ENCODE results near the gene CRIP3.

CRIP3 gene

DNA sequence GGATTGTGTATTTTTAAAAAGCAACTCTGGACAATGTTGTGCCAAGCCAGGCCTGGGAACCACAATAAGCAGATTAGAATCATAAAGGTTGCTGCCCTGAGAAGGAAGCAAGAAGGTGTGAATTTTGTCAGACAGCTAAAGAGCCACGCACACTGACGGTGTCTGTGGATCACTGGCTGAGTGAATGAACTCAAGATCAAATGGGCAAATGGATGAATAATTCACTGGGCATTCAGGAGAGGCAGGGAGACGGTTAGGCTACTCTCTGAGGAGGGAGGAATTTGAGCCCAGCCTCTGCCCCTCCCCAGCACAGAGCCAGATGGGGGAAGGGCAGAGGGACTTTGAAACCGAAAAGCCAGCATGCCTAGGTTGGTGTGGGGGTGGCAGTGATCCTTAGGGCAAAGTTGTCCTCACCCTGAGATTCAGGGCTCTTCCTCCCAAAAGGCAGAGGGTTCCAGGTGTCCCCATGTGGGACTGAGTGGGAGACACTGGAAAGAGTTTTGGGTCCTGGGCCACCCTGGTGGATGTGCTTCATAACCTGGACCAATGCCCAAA is 30.0 kb downstream of the CRIP3 start:
- no peak overlapping the region for H3K4me3 ChIP-seq (ENCODE audit: control insufficient read depth, low read depth, low read length)
- peak; percentile 14 for DNase-seq (ENCODE audit: low read depth)
- TF ChIP-seq, protein P1, sequence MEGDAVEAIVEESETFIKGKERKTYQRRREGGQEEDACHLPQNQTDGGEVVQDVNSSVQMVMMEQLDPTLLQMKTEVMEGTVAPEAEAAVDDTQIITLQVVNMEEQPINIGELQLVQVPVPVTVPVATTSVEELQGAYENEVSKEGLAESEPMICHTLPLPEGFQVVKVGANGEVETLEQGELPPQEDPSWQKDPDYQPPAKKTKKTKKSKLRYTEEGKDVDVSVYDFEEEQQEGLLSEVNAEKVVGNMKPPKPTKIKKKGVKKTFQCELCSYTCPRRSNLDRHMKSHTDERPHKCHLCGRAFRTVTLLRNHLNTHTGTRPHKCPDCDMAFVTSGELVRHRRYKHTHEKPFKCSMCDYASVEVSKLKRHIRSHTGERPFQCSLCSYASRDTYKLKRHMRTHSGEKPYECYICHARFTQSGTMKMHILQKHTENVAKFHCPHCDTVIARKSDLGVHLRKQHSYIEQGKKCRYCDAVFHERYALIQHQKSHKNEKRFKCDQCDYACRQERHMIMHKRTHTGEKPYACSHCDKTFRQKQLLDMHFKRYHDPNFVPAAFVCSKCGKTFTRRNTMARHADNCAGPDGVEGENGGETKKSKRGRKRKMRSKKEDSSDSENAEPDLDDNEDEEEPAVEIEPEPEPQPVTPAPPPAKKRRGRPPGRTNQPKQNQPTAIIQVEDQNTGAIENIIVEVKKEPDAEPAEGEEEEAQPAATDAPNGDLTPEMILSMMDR (IDR thresholded peaks at IDR 0.05; ENCODE audit: control insufficient read depth, insufficient read depth, low read depth, low read length, missing control alignments) = no peak

DNA sequence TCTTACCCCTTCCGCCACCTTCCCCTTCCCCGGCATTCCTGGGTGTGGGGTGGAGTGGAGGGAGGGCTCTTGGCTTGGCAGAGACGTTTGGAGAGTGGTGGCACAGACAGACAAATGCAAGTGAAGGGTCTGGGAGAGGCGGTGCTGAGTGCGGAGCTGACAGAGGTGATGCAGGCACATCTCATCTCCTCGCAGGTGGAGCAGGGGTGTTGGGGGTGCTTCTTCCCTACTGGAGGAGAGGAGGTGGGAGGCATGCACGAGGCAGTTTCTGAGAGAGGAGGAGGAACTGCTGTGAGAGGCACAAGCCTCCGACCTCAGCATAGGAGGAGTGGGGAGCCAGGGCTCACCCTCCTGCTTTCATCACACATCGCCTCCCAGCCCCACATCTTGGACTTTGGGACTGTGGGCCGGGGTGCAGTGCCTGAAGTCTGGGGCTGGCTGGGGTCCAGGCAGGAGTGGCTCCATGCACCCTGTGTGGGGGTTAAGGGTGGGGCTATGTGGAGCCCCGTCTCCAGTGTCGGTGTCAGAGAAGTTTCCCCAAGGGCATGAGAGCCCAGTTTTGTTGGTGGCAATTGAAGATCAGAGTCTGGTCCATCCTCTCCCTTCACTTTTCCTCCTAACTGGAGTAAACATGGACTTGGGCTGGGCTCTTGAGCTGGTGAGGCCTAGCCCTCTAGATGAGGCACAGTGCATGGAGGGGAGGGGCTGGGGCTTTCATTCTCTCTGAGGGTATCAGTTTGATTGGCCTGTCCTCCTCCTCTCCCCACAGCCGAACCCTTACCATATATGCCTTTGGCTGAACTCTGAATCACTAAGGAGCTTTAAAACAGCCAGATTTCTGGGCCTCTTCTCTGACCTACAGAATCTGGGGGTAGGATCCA is 30.7 kb downstream of the CRIP3 start:
- H3K4me3 ChIP-seq (ENCODE audit: control insufficient read depth, low read depth, low read length) = no peak overlapping the region

DNA sequence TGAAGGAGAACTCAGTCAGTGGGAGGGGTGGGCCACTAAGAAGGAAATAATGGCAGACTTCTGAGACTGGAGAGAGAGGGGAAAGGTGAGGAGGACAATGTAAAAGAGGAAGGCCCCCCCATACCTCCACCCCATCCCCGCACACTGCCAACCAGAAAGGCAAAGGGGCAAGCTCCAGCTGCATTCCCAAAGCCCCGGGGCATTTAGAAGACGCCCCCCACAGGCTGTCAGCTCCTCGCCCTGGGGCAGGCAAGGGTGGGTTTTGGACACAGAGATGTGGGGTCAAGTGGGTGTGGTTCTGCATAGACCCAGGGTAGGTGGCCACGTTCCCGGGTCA is 31.4 kb downstream of the CRIP3 start:
- DNase-seq (ENCODE audit: low read depth) = no peak
- TF ChIP-seq, protein P1 (IDR thresholded peaks at IDR 0.05; ENCODE audit: control insufficient read depth, insufficient read depth, low read depth, low read length, missing control alignments) = no peak
- no peak overlapping the region for H3K4me3 ChIP-seq (ENCODE audit: control insufficient read depth, low read depth, low read length)

More for the DNA sequence above, 30.7 kb downstream of the CRIP3 start:
- no peak for DNase-seq (ENCODE audit: low read depth)
- TF ChIP-seq, protein P1 (IDR thresholded peaks at IDR 0.05; ENCODE audit: control insufficient read depth, insufficient read depth, low read depth, low read length, missing control alignments) = no peak

DNA sequence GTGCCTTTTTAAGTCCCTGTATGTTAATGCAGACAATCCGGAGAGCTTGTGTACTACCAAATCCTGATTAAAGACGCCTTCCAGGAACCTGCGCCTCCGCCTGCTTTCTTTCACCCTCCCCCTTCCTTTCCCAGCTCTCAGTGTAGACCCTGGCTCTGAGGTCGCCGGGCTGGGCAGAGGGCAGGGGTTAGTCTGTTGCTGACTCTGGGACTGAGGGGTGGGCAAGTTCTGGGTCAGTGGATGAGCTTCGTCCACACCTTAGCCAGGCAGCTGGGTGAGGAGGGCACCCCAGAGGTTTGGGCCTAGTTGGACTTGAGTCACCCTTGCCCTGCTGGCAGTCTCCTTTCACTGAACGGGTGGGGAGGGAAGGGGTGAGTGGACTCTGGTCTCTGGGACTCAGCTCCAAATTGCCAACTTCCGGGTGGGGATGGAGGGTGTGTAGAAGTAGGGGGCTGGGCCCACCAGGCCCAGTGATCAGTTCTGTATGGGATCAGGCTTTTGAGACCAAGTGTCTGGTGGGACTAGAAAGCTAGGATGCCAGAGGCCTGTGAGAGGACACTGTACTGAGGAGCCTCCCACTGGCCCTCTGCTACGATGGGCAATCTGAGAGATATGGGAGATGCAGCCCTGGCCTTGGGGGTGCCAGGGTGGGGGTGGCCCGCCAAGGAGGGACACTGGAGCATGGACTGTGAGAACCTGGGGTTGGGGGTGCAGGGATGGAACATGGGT is 31.9 kb downstream of the CRIP3 start:
- no peak for DNase-seq (ENCODE audit: low read depth)
- H3K4me3 ChIP-seq (ENCODE audit: control insufficient read depth, low read depth, low read length) = no peak overlapping the region
- TF ChIP-seq, protein P1 (IDR thresholded peaks at IDR 0.05; ENCODE audit: control insufficient read depth, insufficient read depth, low read depth, low read length, missing control alignments) = no peak

DNA sequence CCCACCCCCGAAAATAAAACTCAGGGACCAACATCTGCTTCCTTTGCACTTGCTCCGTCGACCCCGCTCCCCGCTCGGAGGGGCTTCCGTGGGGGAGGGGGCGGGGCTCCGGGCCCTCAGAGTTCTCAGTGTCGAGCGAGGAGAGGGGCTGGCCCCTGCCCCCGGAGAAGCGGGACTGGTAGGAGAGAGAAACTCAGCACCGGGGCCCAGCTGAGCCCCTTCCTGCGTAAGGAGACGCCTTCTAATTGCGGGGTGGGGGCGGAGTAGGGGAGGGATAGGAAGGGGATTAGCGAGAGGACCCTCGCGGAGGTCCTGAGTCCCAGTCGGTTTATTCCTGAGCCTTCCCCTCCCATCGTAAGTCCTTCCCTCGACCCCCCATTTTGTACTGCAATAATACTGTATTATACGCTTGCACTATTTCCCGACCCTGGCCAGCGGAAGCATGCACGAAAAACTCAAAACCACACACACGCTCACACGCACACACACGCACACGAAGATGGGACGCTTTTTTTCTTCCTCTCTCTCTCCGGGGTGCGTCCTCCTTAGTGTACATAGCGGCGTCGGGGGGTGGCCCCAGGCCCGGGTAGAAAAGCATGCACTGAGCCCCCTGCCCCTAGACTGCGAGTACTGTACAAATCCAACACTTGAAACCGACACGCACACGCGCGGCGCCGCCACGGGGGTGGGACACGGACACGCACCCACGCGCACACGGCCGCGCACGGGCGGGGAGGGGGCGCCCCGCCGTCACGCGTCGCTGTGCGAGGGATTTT is 32.6 kb downstream of the CRIP3 start:
- no peak overlapping the region for H3K4me3 ChIP-seq (ENCODE audit: control insufficient read depth, low read depth, low read length)
- TF ChIP-seq, protein P1 (IDR thresholded peaks at IDR 0.05; ENCODE audit: control insufficient read depth, insufficient read depth, low read depth, low read length, missing control alignments) = no peak
- DNase-seq (ENCODE audit: low read depth) = no peak

Data from AG09309 (cell line).